Right atrium auricular region (tissue), 2 donors: ENCODE results near the gene HOXB4. TPM values are rescaled to one million over a fixed set of nuclear protein-coding genes. Genes with fewer than 3 reads are reported as not detected.

ENCODE experiments used
- DNase-seq: peaks from one replicate; pipeline ENCODE4 v3.0.0-alpha.2; 2019; ENCODE audit warnings: low spot score
- H3K27ac ChIP-seq, 2 donors: fragments of 200-600 bp; sonication (generic); 1 replicate in 1 of 2; 2 replicates in 1 of 2; pipeline ENCODE4 v1.5.1; 2016 to 2019
- H3K27me3 ChIP-seq, 2 donors: fragments of 200-600 bp; sonication (generic); one replicate each; pipeline versions ENCODE4 v1.5.1 to v1.6.0; 2017 to 2019
- H3K36me3 ChIP-seq: fragments of 200-600 bp; sonication (generic); one replicate; pipeline ENCODE4 v1.5.1; 2016
- H3K4me1 ChIP-seq, 2 donors: fragments of 200-600 bp; sonication (generic); one replicate each; pipeline versions ENCODE4 v1.5.1 to v1.6.0; 2017 to 2019
- H3K4me3 ChIP-seq, 2 donors: fragments of 200-600 bp; sonication (generic); 1 replicate in 1 of 2; 2 replicates in 1 of 2; pipeline ENCODE4 v1.5.1; 2017 to 2019; ENCODE audit warnings: mild to moderate bottlenecking in 1 of 2, moderate library complexity in 1 of 2
- H3K9me3 ChIP-seq, 2 donors: fragments of 200-600 bp; sonication (generic); one replicate each; pipeline ENCODE4 v1.5.1; 2019
- CTCF ChIP-seq, 2 donors: fragments of 200-600 bp; sonication (generic); IDR thresholded peaks; one replicate each; pipeline ENCODE4 v1.5.1; 2019; ENCODE audit warnings: antibody characterized with exemption in 2 of 2
- total RNA-seq, 2 donors: library from RNA; depleted of rRNA; stranded (reverse); fragments of >200 nt; gene quantifications; one replicate each; pipeline ENCODE4 v1.1.0, GENCODE V29; 2016

The HOXB4 gene
- total RNA-seq, 2 donors from 2014 or later = 0.52 to 1.0 TPM

- no peak for DNase-seq
- Histone ChIP-seq H3K27ac (no peak overlapping the region), H3K36me3 (no peaks in the 10 kb centered on the region), H3K4me1 (peaks cover 0 to 27% of the 10 kb centered on the region in 2 donors), H3K9me3 (no peaks in the 10 kb centered on the region), H3K27me3 (peaks cover 56 to 90% of the 10 kb centered on the region in 2 donors), H3K4me3 (peak overlapping the region; percentile 8 to 40)
- TF ChIP-seq CTCF (IDR thresholded peaks at IDR 0.05) = no peak
These were observed 46.7 kb upstream of the HOXB4 start for GRCh38 chr17:48624544-48625494.

- no peak overlapping the region for H3K4me3 ChIP-seq
- no peak for TF ChIP-seq CTCF (IDR thresholded peaks at IDR 0.05)
- H3K4me1 ChIP-seq = peaks cover 0 to 27% of the 10 kb centered on the region in 2 donors
- no peaks in the 10 kb centered on the region for H3K36me3 ChIP-seq
- no peak for DNase-seq
- H3K27me3 ChIP-seq = peaks cover 58 to 92% of the 10 kb centered on the region in 2 donors
- no peaks in the 10 kb centered on the region for H3K9me3 ChIP-seq
- no peak overlapping the region for H3K27ac ChIP-seq
These were observed 46.0 kb upstream of the HOXB4 start for GRCh38 chr17:48624118-48624517.

GRCh38 chr17:48623583-48623982 lies 45.4 kb upstream of the HOXB4 start:
- H3K4me1 ChIP-seq = peaks cover 0 to 31% of the 10 kb centered on the region in 2 donors
- no peak overlapping the region for H3K4me3 ChIP-seq
- no peak overlapping the region for H3K27ac ChIP-seq
- TF ChIP-seq CTCF (IDR thresholded peaks at IDR 0.05) = no peak
- no peaks in the 10 kb centered on the region for H3K36me3 ChIP-seq
- no peak for DNase-seq
- H3K9me3 ChIP-seq = no peaks in the 10 kb centered on the region
- peaks cover 60 to 91% of the 10 kb centered on the region in 2 donors for H3K27me3 ChIP-seq

GRCh38 chr17:48622857-48623256 lies 44.7 kb upstream of the HOXB4 start:
- DNase-seq = no peak
- H3K4me3 ChIP-seq = no peak overlapping the region

More at GRCh38 chr17:48622857-48623256, 44.7 kb upstream of the HOXB4 start:
- H3K36me3 ChIP-seq = no peaks in the 10 kb centered on the region
- H3K9me3 ChIP-seq = no peaks in the 10 kb centered on the region
- TF ChIP-seq CTCF (IDR thresholded peaks at IDR 0.05) = no peak
- peaks cover 61 to 89% of the 10 kb centered on the region in 2 donors for H3K27me3 ChIP-seq
- no peak overlapping the region for H3K27ac ChIP-seq
- peaks cover 0 to 36% of the 10 kb centered on the region in 2 donors for H3K4me1 ChIP-seq
